ENCODE measurements around the gene DHX16. TPM values are rescaled to one million over a fixed set of nuclear protein-coding genes. Genes with fewer than 3 reads are reported as not detected.

DHX16 gene
- total RNA-seq, 6 experiments from 2014 or later: 33.7 to 36.7 (median 35.5) TPM

DNA sequence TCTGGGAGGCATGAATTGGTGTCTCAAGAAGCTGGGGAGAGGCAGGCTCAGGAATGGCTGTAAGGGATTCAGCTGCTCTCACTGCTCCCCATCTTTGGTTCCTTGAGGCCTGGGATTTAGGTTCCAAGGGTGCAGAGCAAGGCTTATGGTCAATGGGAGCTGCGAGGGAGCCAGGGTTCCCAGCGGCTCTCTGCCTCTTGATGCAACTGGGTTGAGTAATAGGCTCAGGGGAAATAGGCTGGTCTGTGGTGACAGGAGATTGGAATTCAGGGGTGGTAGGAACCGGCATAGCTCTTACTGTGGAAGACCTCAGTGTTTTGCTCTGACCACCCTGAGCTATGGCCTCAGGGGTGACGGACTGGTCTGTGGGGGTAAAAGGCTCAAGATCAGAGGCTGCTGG is 31.0 kb upstream of the DHX16 start:
- H3K36me3 Mint-ChIP-seq (ENCODE audit: low read depth): peaks cover 22% of the 10 kb centered on the region
- TF ChIP-seq, protein P1, sequence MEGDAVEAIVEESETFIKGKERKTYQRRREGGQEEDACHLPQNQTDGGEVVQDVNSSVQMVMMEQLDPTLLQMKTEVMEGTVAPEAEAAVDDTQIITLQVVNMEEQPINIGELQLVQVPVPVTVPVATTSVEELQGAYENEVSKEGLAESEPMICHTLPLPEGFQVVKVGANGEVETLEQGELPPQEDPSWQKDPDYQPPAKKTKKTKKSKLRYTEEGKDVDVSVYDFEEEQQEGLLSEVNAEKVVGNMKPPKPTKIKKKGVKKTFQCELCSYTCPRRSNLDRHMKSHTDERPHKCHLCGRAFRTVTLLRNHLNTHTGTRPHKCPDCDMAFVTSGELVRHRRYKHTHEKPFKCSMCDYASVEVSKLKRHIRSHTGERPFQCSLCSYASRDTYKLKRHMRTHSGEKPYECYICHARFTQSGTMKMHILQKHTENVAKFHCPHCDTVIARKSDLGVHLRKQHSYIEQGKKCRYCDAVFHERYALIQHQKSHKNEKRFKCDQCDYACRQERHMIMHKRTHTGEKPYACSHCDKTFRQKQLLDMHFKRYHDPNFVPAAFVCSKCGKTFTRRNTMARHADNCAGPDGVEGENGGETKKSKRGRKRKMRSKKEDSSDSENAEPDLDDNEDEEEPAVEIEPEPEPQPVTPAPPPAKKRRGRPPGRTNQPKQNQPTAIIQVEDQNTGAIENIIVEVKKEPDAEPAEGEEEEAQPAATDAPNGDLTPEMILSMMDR (IDR thresholded peaks at IDR 0.05): no peak
- no peaks in the 10 kb centered on the region for H3K9me3 Mint-ChIP-seq
- H3K27ac Mint-ChIP-seq: no peak overlapping the region
- H3K4me1 Mint-ChIP-seq (ENCODE audit: low read depth): no peaks in the 10 kb centered on the region
- H3K4me3 Mint-ChIP-seq: no peak overlapping the region
- H3K27me3 Mint-ChIP-seq (ENCODE audit: insufficient read depth): no peaks in the 10 kb centered on the region
- no peak for DNase-seq

- Mint-ChIP-seq H3K27me3 (ENCODE audit: insufficient read depth) (no peaks in the 10 kb centered on the region), H3K36me3 (ENCODE audit: low read depth) (peaks cover 22% of the 10 kb centered on the region), H3K27ac (no peak overlapping the region), H3K4me3 (no peak overlapping the region), H3K9me3 (no peaks in the 10 kb centered on the region), H3K4me1 (ENCODE audit: low read depth) (no peaks in the 10 kb centered on the region)
- TF ChIP-seq, protein P1 (IDR thresholded peaks at IDR 0.05): no peak
- DNase-seq: no peak
These were observed 30.2 kb upstream of the DHX16 start for GRCh38 chr6:30703011-30703410.

GRCh38 chr6:30700340-30700739 is 27.5 kb upstream of the DHX16 start:
- Mint-ChIP-seq H3K36me3 (ENCODE audit: low read depth) (peaks cover 17% of the 10 kb centered on the region), H3K27ac (no peak overlapping the region)
- TF ChIP-seq, protein P1 (IDR thresholded peaks at IDR 0.05): no peak

GRCh38 chr6:30696432-30696831 is 23.6 kb upstream of the DHX16 start:
- no peak overlapping the region for H3K27ac Mint-ChIP-seq

More at GRCh38 chr6:30700340-30700739, 27.5 kb upstream of the DHX16 start:
- Mint-ChIP-seq H3K4me1 (ENCODE audit: low read depth) (peaks cover 1% of the 10 kb centered on the region; the same call in 1 of the 2 replicates), H3K9me3 (no peaks in the 10 kb centered on the region), H3K4me3 (no peak overlapping the region), H3K27me3 (ENCODE audit: insufficient read depth) (no peaks in the 10 kb centered on the region)
- no peak for DNase-seq

GRCh38 chr6:30691208-30691847 is 18.5 kb upstream of the DHX16 start:
- Mint-ChIP-seq H3K36me3 (ENCODE audit: low read depth) (peaks cover 9% of the 10 kb centered on the region), H3K27ac (peak overlapping the region; percentile 89), H3K9me3 (no peaks in the 10 kb centered on the region), H3K27me3 (ENCODE audit: insufficient read depth) (peaks cover 3% of the 10 kb centered on the region; the same call in 1 of the 2 replicates), H3K4me1 (ENCODE audit: low read depth) (peaks cover 56% of the 10 kb centered on the region), H3K4me3 (peak overlapping the region; percentile 90)
- no peak for DNase-seq
- TF ChIP-seq, protein P1 (IDR thresholded peaks at IDR 0.05): no peak

More at GRCh38 chr6:30696432-30696831, 23.6 kb upstream of the DHX16 start:
- Mint-ChIP-seq H3K9me3 (no peaks in the 10 kb centered on the region), H3K4me3 (no peak overlapping the region), H3K4me1 (ENCODE audit: low read depth) (peaks cover 19% of the 10 kb centered on the region), H3K36me3 (ENCODE audit: low read depth) (no peaks in the 10 kb centered on the region; the same call in 1 of the 2 replicates), H3K27me3 (ENCODE audit: insufficient read depth) (no peaks in the 10 kb centered on the region)
- TF ChIP-seq, protein P1 (IDR thresholded peaks at IDR 0.05): no peak
- DNase-seq: no peak
